ENCODE data around the gene MAML2. TPM values are rescaled to one million over a fixed set of nuclear protein-coding genes. Genes with fewer than 3 reads are reported as not detected.
A peak's percentile ranks its signal among the peaks of the same experiment; 100 is the strongest.

MAML2 gene
- total and polyA plus RNA-seq, 9 of the 15 experiments (the other 6 are each of a cell fraction or from before 2014, with no cell fraction given), result 0.79 to 6.8 (median 4.8) TPM

GRCh38 chr11:96054870-96055705 is 287.9 kb downstream of the MAML2 start (continued):
- TF ChIP-seq DEAF1 (CRISPR knock-in tag; IDR thresholded peaks at IDR 0.05), result peak; percentile 74
- no peak for TF ChIP-seq ZFP1 (CRISPR knock-in tag; IDR thresholded peaks at IDR 0.05)
- no peak for TF ChIP-seq HMGN3 (IDR thresholded peaks at IDR 0.05; ENCODE audit: borderline replicate concordance, extremely low read depth, insufficient read length, low read depth, low read length)
- TF ChIP-seq WHSC1 (IDR thresholded peaks at IDR 0.05; ENCODE audit: low read length), result no peak
- TF ChIP-seq CHD2 (IDR thresholded peaks at IDR 0.05; ENCODE audit: low read depth, low read length), result no peak
- no peak for TF ChIP-seq MEIS2 (IDR thresholded peaks at IDR 0.05; ENCODE audit: partially characterized antibody)
- TF ChIP-seq REST (IDR thresholded peaks at IDR 0.05; ENCODE audit: borderline replicate concordance), result peak; percentile 80; the same call in 1 of the 2 replicates
- TF ChIP-seq REST (CRISPR knock-in tag; IDR thresholded peaks at IDR 0.05; ENCODE audit: low read depth), result no peak
- TF ChIP-seq RAD21 (CRISPR knock-in tag; conservative IDR thresholded peaks at IDR 0.05 in 1 of 2, IDR thresholded peaks at IDR 0.05 in 1 of 2), result peak; percentile 82 to 92
- no peak for TF ChIP-seq ZBTB11 (CRISPR knock-in tag; IDR thresholded peaks at IDR 0.05)
- TF ChIP-seq JUN (IDR thresholded peaks at IDR 0.05; ENCODE audit: borderline replicate concordance, low read depth, low read length), result no peak
- no peak for TF ChIP-seq JUN (CRISPR knock-in tag; IDR thresholded peaks at IDR 0.05; ENCODE audit: borderline replicate concordance)

All from K562 (cell line).